BE2C (cell line): ENCODE results near the gene GAS6.

Experiments
- DNase-seq: peaks from one replicate; pipeline ENCODE4 v3.0.0-alpha.2; 2020
- H3K27me3 ChIP-seq: fragments of 250-450 bp; sonication (Bioruptor Pico); 2 replicates; pipeline ENCODE4 v1.5.1; 2020; ENCODE audit warnings: mild to moderate bottlenecking
- H3K36me3 ChIP-seq: fragments of 250-450 bp; sonication (Bioruptor Pico); 2 replicates; pipeline ENCODE4 v1.5.1; 2020; ENCODE audit warnings: mild to moderate bottlenecking
- H3K4me1 ChIP-seq: fragments of 250-450 bp; sonication (Bioruptor Pico); 2 replicates; pipeline ENCODE4 v1.5.1; 2020
- H3K4me3 ChIP-seq: 2 replicates; pipeline ENCODE4 v1.5.1; 2011; ENCODE audit warnings: low read depth, low read length
- H3K9me3 ChIP-seq: fragments of 250-450 bp; sonication (Bioruptor Pico); 2 replicates; pipeline ENCODE4 v1.5.1; 2020
- CTCF ChIP-seq: IDR thresholded peaks from 2 replicates; pipeline ENCODE4 v1.5.1; 2012; ENCODE audit warnings: mild to moderate bottlenecking, low read depth, low read length

GAS6 gene

GRCh38 chr13:113851826-113852535, 11.9 kb downstream of the GAS6 start:
- H3K4me1 ChIP-seq: no peaks in the 10 kb centered on the region
- no peak for TF ChIP-seq CTCF

GRCh38 chr13:113851480-113851803, 12.4 kb downstream of the GAS6 start:
- H3K4me3 ChIP-seq: no peak overlapping the region
- H3K4me1 ChIP-seq: no peaks in the 10 kb centered on the region
- no peaks in the 10 kb centered on the region for H3K27me3 ChIP-seq
- H3K36me3 ChIP-seq: no peaks in the 10 kb centered on the region
- no peaks in the 10 kb centered on the region for H3K9me3 ChIP-seq
- DNase-seq: no peak
- TF ChIP-seq CTCF: no peak

More at GRCh38 chr13:113851826-113852535, 11.9 kb downstream of the GAS6 start:
- Histone ChIP-seq H3K27me3 (no peaks in the 10 kb centered on the region), H3K4me3 (no peak overlapping the region), H3K36me3 (no peaks in the 10 kb centered on the region), H3K9me3 (no peaks in the 10 kb centered on the region)
- no peak for DNase-seq

GRCh38 chr13:113850722-113851479, 13.0 kb downstream of the GAS6 start:
- H3K27me3 ChIP-seq: no peaks in the 10 kb centered on the region
- no peak for DNase-seq
- H3K4me3 ChIP-seq: no peak overlapping the region
- no peaks in the 10 kb centered on the region for H3K4me1 ChIP-seq
- no peak for TF ChIP-seq CTCF
- H3K9me3 ChIP-seq: no peaks in the 10 kb centered on the region
- H3K36me3 ChIP-seq: no peaks in the 10 kb centered on the region

- H3K4me3 ChIP-seq: no peak overlapping the region
- no peaks in the 10 kb centered on the region for H3K27me3 ChIP-seq
- TF ChIP-seq CTCF: no peak
- H3K4me1 ChIP-seq: no peaks in the 10 kb centered on the region
- H3K9me3 ChIP-seq: no peaks in the 10 kb centered on the region
- H3K36me3 ChIP-seq: no peaks in the 10 kb centered on the region
- DNase-seq: no peak
These were observed 13.7 kb downstream of the GAS6 start for GRCh38 chr13:113849981-113850721.

- Histone ChIP-seq H3K27me3 (no peaks in the 10 kb centered on the region), H3K9me3 (no peaks in the 10 kb centered on the region), H3K4me3 (no peak overlapping the region), H3K4me1 (no peaks in the 10 kb centered on the region), H3K36me3 (no peaks in the 10 kb centered on the region)
- DNase-seq: no peak
- TF ChIP-seq CTCF: no peak
These were observed 14.3 kb downstream of the GAS6 start for GRCh38 chr13:113849546-113849945.
